ENCODE results near the gene MPV17L.
"Not testable (repeated sequence)": the region's sequence is repeated elsewhere in the genome, so short reads cannot be mapped to it uniquely, and the experiment has no call there.

DNA sequence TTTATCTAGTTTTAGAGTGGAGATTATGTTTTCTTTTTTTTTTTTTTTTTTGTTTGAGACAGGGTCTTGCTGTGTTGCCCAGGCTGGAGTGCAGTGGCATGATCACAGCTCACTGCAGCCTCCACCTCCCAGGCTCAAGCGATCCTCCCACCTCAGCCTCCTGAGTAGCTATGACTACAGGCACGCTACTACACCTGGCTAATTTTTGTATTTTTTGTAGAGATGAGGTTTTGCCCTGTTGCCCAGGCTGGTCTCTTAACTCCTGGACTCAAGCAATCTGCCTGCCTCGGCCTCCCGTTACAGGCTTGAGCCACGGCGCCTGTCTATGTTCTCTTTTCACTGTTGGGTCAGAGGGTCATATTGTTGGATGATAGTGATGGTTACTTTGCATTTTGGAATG, 4.8 kb downstream of the MPV17L start:
- TF ChIP-seq, protein P1, sequence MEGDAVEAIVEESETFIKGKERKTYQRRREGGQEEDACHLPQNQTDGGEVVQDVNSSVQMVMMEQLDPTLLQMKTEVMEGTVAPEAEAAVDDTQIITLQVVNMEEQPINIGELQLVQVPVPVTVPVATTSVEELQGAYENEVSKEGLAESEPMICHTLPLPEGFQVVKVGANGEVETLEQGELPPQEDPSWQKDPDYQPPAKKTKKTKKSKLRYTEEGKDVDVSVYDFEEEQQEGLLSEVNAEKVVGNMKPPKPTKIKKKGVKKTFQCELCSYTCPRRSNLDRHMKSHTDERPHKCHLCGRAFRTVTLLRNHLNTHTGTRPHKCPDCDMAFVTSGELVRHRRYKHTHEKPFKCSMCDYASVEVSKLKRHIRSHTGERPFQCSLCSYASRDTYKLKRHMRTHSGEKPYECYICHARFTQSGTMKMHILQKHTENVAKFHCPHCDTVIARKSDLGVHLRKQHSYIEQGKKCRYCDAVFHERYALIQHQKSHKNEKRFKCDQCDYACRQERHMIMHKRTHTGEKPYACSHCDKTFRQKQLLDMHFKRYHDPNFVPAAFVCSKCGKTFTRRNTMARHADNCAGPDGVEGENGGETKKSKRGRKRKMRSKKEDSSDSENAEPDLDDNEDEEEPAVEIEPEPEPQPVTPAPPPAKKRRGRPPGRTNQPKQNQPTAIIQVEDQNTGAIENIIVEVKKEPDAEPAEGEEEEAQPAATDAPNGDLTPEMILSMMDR (conservative IDR thresholded peaks at IDR 0.05; ENCODE audit: low read depth, low read length), result not testable (repeated sequence)
- TF ChIP-seq EZH2 (IDR thresholded peaks at IDR 0.05; ENCODE audit: borderline replicate concordance, low read depth, low read length, poor library complexity, severe bottlenecking), result not testable (repeated sequence)

Measured in A673 (cell line).